GM12878 (cell line): ENCODE data around the gene ATL3.

Experiments used
- CTCF ChIP-seq, 3 experiments: IDR thresholded peaks in 2 of 3; conservative IDR thresholded peaks in 1 of 3; 2 replicates each; pipeline ENCODE4 v1.5.1; 2011; ENCODE audit warnings: low read depth in 3 of 3, low read length in 3 of 3, mild to moderate bottlenecking in 3 of 3, control low read depth in 2 of 3, moderate library complexity in 2 of 3, inconsistent platforms in 1 of 3, mixed read lengths in 1 of 3; ENCODE audit not compliant: control insufficient read depth in 2 of 3, insufficient read depth in 1 of 3; ENCODE audit errors: extremely low read depth in 1 of 3
- NBN ChIP-seq: fragments of 450-650 bp; IDR thresholded peaks from 2 replicates; pipeline ENCODE4 v1.6.1; 2016
- POLR2A ChIP-seq: IDR thresholded peaks from 2 replicates; pipeline ENCODE4 v1.6.1; 2011; ENCODE audit warnings: low read depth, mild to moderate bottlenecking, low read length
- REST ChIP-seq: IDR thresholded peaks from 2 replicates; pipeline ENCODE4 v1.6.1; 2012; ENCODE audit warnings: mild to moderate bottlenecking, low read depth, low read length
- TF ChIP-seq, protein P1 (sequence below): IDR thresholded peaks from 2 replicates; pipeline ENCODE4 v1.6.1; 2012; ENCODE audit warnings: low read depth, low read length, improper control_type of control experiment
- TF ChIP-seq, protein P2 (sequence below): IDR thresholded peaks from 2 replicates; pipeline ENCODE4 v1.6.1; 2011; ENCODE audit warnings: low read depth, mild to moderate bottlenecking, low read length, moderate library complexity, borderline replicate concordance; ENCODE audit errors: extremely low read depth
- TF ChIP-seq, protein P3 (sequence below): fragments of 150-350 bp; IDR thresholded peaks from 2 replicates; pipeline ENCODE4 v1.6.1; 2014; ENCODE audit warnings: mild to moderate bottlenecking, low read depth, low read length

DNA sequence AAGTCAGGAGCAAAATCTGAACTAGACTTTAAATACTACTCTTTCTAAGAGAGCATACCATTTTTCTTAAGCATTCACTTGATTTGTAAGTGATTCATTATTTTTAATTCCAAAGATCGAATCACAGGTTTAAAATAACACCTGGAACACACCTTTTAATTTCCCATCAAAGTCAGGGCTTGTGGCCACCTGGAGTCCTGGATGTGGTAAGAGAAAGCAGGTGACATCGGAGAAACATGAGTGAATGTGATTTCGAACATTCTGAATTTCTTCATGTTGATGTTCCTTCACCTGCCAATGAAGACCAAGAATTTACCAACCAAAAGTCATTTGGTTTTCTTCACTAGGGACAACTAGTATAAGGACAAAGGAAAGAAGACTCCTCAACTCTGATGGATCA, 28.0 kb downstream of the ATL3 start:
- TF ChIP-seq CTCF (IDR thresholded peaks at IDR 0.05 in 2 of 3, conservative IDR thresholded peaks at IDR 0.05 in 1 of 3; ENCODE audit: control insufficient read depth in 2 of 3, extremely low read depth in 1 of 3, insufficient read depth in 1 of 3, low read depth in 3 of 3, low read length in 3 of 3) = no peak
- TF ChIP-seq, protein P1, sequence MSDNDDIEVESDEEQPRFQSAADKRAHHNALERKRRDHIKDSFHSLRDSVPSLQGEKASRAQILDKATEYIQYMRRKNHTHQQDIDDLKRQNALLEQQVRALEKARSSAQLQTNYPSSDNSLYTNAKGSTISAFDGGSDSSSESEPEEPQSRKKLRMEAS = no peak
- TF ChIP-seq POLR2A = no peak
- TF ChIP-seq NBN = no peak
- TF ChIP-seq, protein P2, sequence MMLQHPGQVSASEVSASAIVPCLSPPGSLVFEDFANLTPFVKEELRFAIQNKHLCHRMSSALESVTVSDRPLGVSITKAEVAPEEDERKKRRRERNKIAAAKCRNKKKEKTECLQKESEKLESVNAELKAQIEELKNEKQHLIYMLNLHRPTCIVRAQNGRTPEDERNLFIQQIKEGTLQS = no peak
- no peak for TF ChIP-seq REST
- TF ChIP-seq, protein P3, sequence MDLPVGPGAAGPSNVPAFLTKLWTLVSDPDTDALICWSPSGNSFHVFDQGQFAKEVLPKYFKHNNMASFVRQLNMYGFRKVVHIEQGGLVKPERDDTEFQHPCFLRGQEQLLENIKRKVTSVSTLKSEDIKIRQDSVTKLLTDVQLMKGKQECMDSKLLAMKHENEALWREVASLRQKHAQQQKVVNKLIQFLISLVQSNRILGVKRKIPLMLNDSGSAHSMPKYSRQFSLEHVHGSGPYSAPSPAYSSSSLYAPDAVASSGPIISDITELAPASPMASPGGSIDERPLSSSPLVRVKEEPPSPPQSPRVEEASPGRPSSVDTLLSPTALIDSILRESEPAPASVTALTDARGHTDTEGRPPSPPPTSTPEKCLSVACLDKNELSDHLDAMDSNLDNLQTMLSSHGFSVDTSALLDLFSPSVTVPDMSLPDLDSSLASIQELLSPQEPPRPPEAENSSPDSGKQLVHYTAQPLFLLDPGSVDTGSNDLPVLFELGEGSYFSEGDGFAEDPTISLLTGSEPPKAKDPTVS = no peak
